Measurements from ENCODE around the gene HMGB2. TPM values are rescaled to one million over a fixed set of nuclear protein-coding genes. Genes with fewer than 3 reads are reported as not detected.

The HMGB2 gene
- polyA plus RNA-seq (2013, experiment 1 of 2) = 923 TPM
- 915 TPM for polyA plus RNA-seq (2013, experiment 2 of 2)

DNA sequence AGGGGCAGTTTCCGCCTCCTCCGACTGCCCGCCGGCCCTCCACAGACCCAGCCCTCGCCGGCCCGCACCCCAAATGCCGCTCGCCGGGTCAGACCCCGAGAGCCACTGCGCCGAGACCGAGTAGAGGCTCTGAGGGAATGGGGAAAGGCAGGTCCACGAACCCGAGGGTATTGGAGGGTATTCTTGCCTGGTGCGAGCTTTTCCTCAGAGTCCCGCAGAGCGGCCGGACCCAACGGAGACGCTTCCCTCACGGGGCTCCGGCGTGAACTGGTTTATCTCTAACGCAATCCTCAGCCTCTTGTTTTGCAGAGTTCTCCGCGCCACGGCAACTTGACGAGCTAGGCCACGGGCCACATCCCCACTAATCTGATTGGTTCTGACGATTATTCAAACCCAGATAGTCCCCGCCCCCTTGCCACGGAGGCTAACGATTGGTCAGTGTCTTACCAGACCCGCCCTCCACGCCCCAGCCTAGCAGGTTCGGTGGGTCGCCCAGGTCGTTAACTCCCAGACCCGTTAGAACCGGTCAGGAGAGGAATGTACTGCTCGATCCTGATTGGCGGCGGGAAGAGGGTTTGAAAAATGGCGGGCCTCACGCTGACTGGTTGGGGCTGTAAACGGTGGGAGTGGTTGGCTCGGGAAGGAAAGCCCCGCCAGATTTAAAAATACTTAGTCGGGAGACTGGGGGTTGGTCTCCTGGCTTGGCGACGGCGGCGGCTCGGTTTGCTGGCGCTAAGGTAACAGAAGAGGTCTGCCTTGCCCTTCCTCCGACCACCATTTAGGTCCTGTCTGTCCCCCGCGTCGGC, at the start of gene HMGB2:
HMGB2 (minus strand) TSS at position 274 of the 806 bp plus-strand sequence. CDS start 709 bp downstream, outside the sequence.
- Histone ChIP-seq H2AFZ (ENCODE audit: low read length) (peak within 1 kb of the TSS; percentile 90), H3K36me3 (replicated peaks in 1 of 2; ENCODE audit: control insufficient read depth in 2 of 2, insufficient read depth in 2 of 2, low read length in 2 of 2) (peaks cover 6 to 42% of the 10 kb centered on the region in 2 donors), H2BK5ac (ENCODE audit: low read length) (peak within 1 kb of the TSS; percentile 93), H3K79me1 (ENCODE audit: low read depth, low read length) (no peaks in the 10 kb centered on the region), H3K23ac (ENCODE audit: low read depth, low read length, poor library complexity) (peak within 1 kb of the TSS; percentile 99), H3K4me2 (ENCODE audit: insufficient read depth, low read length, poor library complexity, severe bottlenecking) (peak within 1 kb of the TSS; percentile 86), H2BK120ac (ENCODE audit: low read depth, low read length) (no peak within 1 kb of the TSS), H3K9me3 (replicated peaks in 1 of 2; ENCODE audit: control insufficient read depth in 2 of 2, insufficient read depth in 1 of 2, low read depth in 1 of 2, low read length in 2 of 2) (no peaks in the 10 kb centered on the region), H2BK12ac (ENCODE audit: low read length) (no peak within 1 kb of the TSS), H3K4ac (ENCODE audit: low read length) (peak within 1 kb of the TSS; percentile 84), H3K9ac (ENCODE audit: low read depth, low read length, poor library complexity) (peak within 1 kb of the TSS; percentile 88), H3K27me3 (ENCODE audit: control insufficient read depth in 3 of 3, insufficient read depth in 3 of 3, low read depth in 1 of 3, low read length in 3 of 3) (no peaks in the 10 kb centered on the region), H3K18ac (ENCODE audit: low read length) (peak within 1 kb of the TSS; percentile 100), H4K8ac (ENCODE audit: low read depth, low read length) (peak within 1 kb of the TSS; percentile 86), H2BK15ac (ENCODE audit: low read length) (peak within 1 kb of the TSS; percentile 40), H3K14ac (ENCODE audit: low read length) (peak within 1 kb of the TSS; percentile 97), H4K91ac (ENCODE audit: low read depth, low read length, poor library complexity) (peak within 1 kb of the TSS; percentile 72), H3K27ac (replicated peaks; ENCODE audit: low read length) (peak within 1 kb of the TSS; percentile 98), H2AK5ac (ENCODE audit: low read depth, low read length) (peak within 1 kb of the TSS; percentile 95), H3K4me1 (ENCODE audit: control insufficient read depth in 2 of 2, insufficient read depth in 1 of 2, low read depth in 1 of 2, low read length in 2 of 2) (peaks cover 0 to 3% of the 10 kb centered on the region in 2 donors), H3K4me3 (ENCODE audit: low read length in 2 of 2) (peak within 1 kb of the TSS; percentile 97 to 99)
- DNase-seq (ENCODE audit: low spot score) = peak; percentile 100
- no CpG with 5 or more reads among the region's 61 CpGs for WGBS, 2 donors (ENCODE audit: extremely low coverage in 2 of 2, insufficient read length in 2 of 2, insufficient replicate concordance in 1 of 2)

DNA sequence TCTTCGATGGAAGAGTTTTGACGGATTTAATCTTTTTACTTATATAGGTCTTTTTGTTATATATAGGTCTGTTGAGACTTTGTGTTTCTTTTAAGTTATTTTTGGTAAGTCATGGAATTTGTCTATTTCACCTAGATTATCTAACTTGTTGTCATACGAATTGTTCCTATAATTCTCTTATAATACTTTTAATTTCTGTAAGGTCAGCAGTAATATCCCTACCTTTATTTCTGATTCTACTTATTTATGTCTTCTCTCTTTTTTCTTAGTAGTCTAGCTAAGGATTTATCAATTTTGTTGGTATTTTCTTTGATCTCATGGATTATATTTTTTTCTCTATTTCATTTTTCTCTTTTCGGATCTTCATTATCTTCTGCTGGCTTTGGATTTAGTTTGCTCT, 48.2 kb upstream of the HMGB2 start:
- Histone ChIP-seq H4K91ac (ENCODE audit: low read depth, low read length, poor library complexity) (no peak overlapping the region), H3K9ac (ENCODE audit: low read depth, low read length, poor library complexity) (no peak overlapping the region), H2BK5ac (ENCODE audit: low read length) (no peak overlapping the region), H3K4me3 (ENCODE audit: low read length in 2 of 2) (no peak overlapping the region), H3K18ac (ENCODE audit: low read length) (no peak overlapping the region), H2AK5ac (ENCODE audit: low read depth, low read length) (no peak overlapping the region), H3K36me3 (replicated peaks in 1 of 2; ENCODE audit: control insufficient read depth in 2 of 2, insufficient read depth in 2 of 2, low read length in 2 of 2) (peaks cover 0 to 29% of the 10 kb centered on the region in 2 donors), H3K4me2 (ENCODE audit: insufficient read depth, low read length, poor library complexity, severe bottlenecking) (no peak overlapping the region), H3K9me3 (replicated peaks in 1 of 2; ENCODE audit: control insufficient read depth in 2 of 2, insufficient read depth in 1 of 2, low read depth in 1 of 2, low read length in 2 of 2) (no peaks in the 10 kb centered on the region), H2BK12ac (ENCODE audit: low read length) (no peak overlapping the region), H2AFZ (ENCODE audit: low read length) (no peak overlapping the region), H2BK15ac (ENCODE audit: low read length) (no peak overlapping the region), H3K4ac (ENCODE audit: low read length) (no peak overlapping the region), H3K27ac (replicated peaks; ENCODE audit: low read length) (no peak overlapping the region), H3K4me1 (ENCODE audit: control insufficient read depth in 2 of 2, insufficient read depth in 1 of 2, low read depth in 1 of 2, low read length in 2 of 2) (no peaks in the 10 kb centered on the region), H4K8ac (ENCODE audit: low read depth, low read length) (no peak overlapping the region), H3K79me1 (ENCODE audit: low read depth, low read length) (no peaks in the 10 kb centered on the region), H3K27me3 (ENCODE audit: control insufficient read depth in 3 of 3, insufficient read depth in 3 of 3, low read depth in 1 of 3, low read length in 3 of 3) (no peaks in the 10 kb centered on the region), H3K23ac (ENCODE audit: low read depth, low read length, poor library complexity) (no peak overlapping the region), H2BK120ac (ENCODE audit: low read depth, low read length) (no peak overlapping the region), H3K14ac (ENCODE audit: low read length) (no peak overlapping the region)
- WGBS, 2 donors (ENCODE audit: extremely low coverage in 2 of 2, insufficient read length in 2 of 2, insufficient replicate concordance in 1 of 2) = no CpG with 5 or more reads among the region's 4 CpGs
- no peak for DNase-seq (ENCODE audit: low spot score)

- Histone ChIP-seq H2BK5ac (ENCODE audit: low read length) (no peak overlapping the region), H4K8ac (ENCODE audit: low read depth, low read length) (no peak overlapping the region), H3K79me1 (ENCODE audit: low read depth, low read length) (no peaks in the 10 kb centered on the region), H3K14ac (ENCODE audit: low read length) (no peak overlapping the region), H3K27me3 (ENCODE audit: control insufficient read depth in 3 of 3, insufficient read depth in 3 of 3, low read depth in 1 of 3, low read length in 3 of 3) (no peaks in the 10 kb centered on the region), H3K4me2 (ENCODE audit: insufficient read depth, low read length, poor library complexity, severe bottlenecking) (no peak overlapping the region), H2BK12ac (ENCODE audit: low read length) (no peak overlapping the region), H2AFZ (ENCODE audit: low read length) (no peak overlapping the region), H2BK120ac (ENCODE audit: low read depth, low read length) (no peak overlapping the region), H3K4me3 (ENCODE audit: low read length in 2 of 2) (no peak overlapping the region), H3K36me3 (replicated peaks in 1 of 2; ENCODE audit: control insufficient read depth in 2 of 2, insufficient read depth in 2 of 2, low read length in 2 of 2) (peaks cover 0 to 36% of the 10 kb centered on the region in 2 donors), H3K18ac (ENCODE audit: low read length) (no peak overlapping the region), H3K27ac (replicated peaks; ENCODE audit: low read length) (no peak overlapping the region), H3K9ac (ENCODE audit: low read depth, low read length, poor library complexity) (no peak overlapping the region), H4K91ac (ENCODE audit: low read depth, low read length, poor library complexity) (no peak overlapping the region), H3K4ac (ENCODE audit: low read length) (no peak overlapping the region), H3K9me3 (replicated peaks in 1 of 2; ENCODE audit: control insufficient read depth in 2 of 2, insufficient read depth in 1 of 2, low read depth in 1 of 2, low read length in 2 of 2) (no peaks in the 10 kb centered on the region), H2BK15ac (ENCODE audit: low read length) (no peak overlapping the region), H3K23ac (ENCODE audit: low read depth, low read length, poor library complexity) (no peak overlapping the region), H2AK5ac (ENCODE audit: low read depth, low read length) (no peak overlapping the region), H3K4me1 (ENCODE audit: control insufficient read depth in 2 of 2, insufficient read depth in 1 of 2, low read depth in 1 of 2, low read length in 2 of 2) (no peaks in the 10 kb centered on the region)
- no peak for DNase-seq (ENCODE audit: low spot score)
- no CpG with 5 or more reads among the region's 1 CpG for WGBS, 2 donors (ENCODE audit: extremely low coverage in 2 of 2, insufficient read length in 2 of 2, insufficient replicate concordance in 1 of 2)
These were observed 47.5 kb upstream of the HMGB2 start for GRCh38 chr4:173381610-173382009.

- Histone ChIP-seq H3K27ac (replicated peaks; ENCODE audit: low read length) (no peak overlapping the region), H3K36me3 (replicated peaks in 1 of 2; ENCODE audit: control insufficient read depth in 2 of 2, insufficient read depth in 2 of 2, low read length in 2 of 2) (peaks cover 0 to 43% of the 10 kb centered on the region in 2 donors), H2BK5ac (ENCODE audit: low read length) (no peak overlapping the region), H3K23ac (ENCODE audit: low read depth, low read length, poor library complexity) (no peak overlapping the region), H3K9ac (ENCODE audit: low read depth, low read length, poor library complexity) (no peak overlapping the region), H3K4ac (ENCODE audit: low read length) (no peak overlapping the region), H3K14ac (ENCODE audit: low read length) (no peak overlapping the region), H2BK12ac (ENCODE audit: low read length) (no peak overlapping the region), H3K4me3 (ENCODE audit: low read length in 2 of 2) (no peak overlapping the region), H2BK15ac (ENCODE audit: low read length) (no peak overlapping the region), H2AK5ac (ENCODE audit: low read depth, low read length) (no peak overlapping the region), H3K18ac (ENCODE audit: low read length) (no peak overlapping the region), H3K4me1 (ENCODE audit: control insufficient read depth in 2 of 2, insufficient read depth in 1 of 2, low read depth in 1 of 2, low read length in 2 of 2) (no peaks in the 10 kb centered on the region), H2BK120ac (ENCODE audit: low read depth, low read length) (no peak overlapping the region), H3K4me2 (ENCODE audit: insufficient read depth, low read length, poor library complexity, severe bottlenecking) (no peak overlapping the region), H3K79me1 (ENCODE audit: low read depth, low read length) (no peaks in the 10 kb centered on the region), H2AFZ (ENCODE audit: low read length) (no peak overlapping the region), H3K9me3 (replicated peaks in 1 of 2; ENCODE audit: control insufficient read depth in 2 of 2, insufficient read depth in 1 of 2, low read depth in 1 of 2, low read length in 2 of 2) (peaks cover 0 to 3% of the 10 kb centered on the region in 2 donors), H4K8ac (ENCODE audit: low read depth, low read length) (no peak overlapping the region), H4K91ac (ENCODE audit: low read depth, low read length, poor library complexity) (no peak overlapping the region), H3K27me3 (ENCODE audit: control insufficient read depth in 3 of 3, insufficient read depth in 3 of 3, low read depth in 1 of 3, low read length in 3 of 3) (no peaks in the 10 kb centered on the region)
- no peak for DNase-seq (ENCODE audit: low spot score)
These were observed 46.8 kb upstream of the HMGB2 start for GRCh38 chr4:173380987-173381386.

Measured in neuronal stem cell (in vitro differentiated cells).